Brain microvascular endothelial cell (primary cell): ENCODE data around the gene LELP1.

Experiments
- DNase-seq: peaks from one replicate; pipeline ENCODE4 v3.0.0-alpha.2; 2020
- H3K27ac ChIP-seq: fragments of 250-450 bp; sonication (Bioruptor Pico); 2 replicates; pipeline ENCODE4 v1.5.1; 2020; ENCODE audit warnings: mild to moderate bottlenecking, moderate library complexity
- H3K27me3 ChIP-seq: fragments of 250-450 bp; sonication (Bioruptor Pico); replicated peaks from 2 replicates; pipeline ENCODE4 v1.5.1; 2020; ENCODE audit warnings: mild to moderate bottlenecking
- H3K36me3 ChIP-seq: fragments of 250-450 bp; sonication (Bioruptor Pico); replicated peaks from 2 replicates; pipeline ENCODE4 v1.5.1; 2020; ENCODE audit warnings: mild to moderate bottlenecking
- H3K4me3 ChIP-seq: 2 replicates; pipeline ENCODE4 v1.5.1; 2011; ENCODE audit warnings: low read depth, mild to moderate bottlenecking, control low read depth, low read length, moderate library complexity
- in situ Hi-C: cut with HindIII; loops from 2 replicates; pipeline ENCODE4 v1.10.0; 2017; ENCODE audit warnings: low sequenced_read_pairs, low pct_ligation_motif_present
- TF ChIP-seq, protein P1 (sequence below): IDR thresholded peaks from 2 replicates; pipeline ENCODE4 v1.5.1; 2011; ENCODE audit warnings: low read depth, mild to moderate bottlenecking, moderate library complexity, low read length, control low read depth, inconsistent platforms; ENCODE audit errors: missing control alignments

LELP1 gene

DNA sequence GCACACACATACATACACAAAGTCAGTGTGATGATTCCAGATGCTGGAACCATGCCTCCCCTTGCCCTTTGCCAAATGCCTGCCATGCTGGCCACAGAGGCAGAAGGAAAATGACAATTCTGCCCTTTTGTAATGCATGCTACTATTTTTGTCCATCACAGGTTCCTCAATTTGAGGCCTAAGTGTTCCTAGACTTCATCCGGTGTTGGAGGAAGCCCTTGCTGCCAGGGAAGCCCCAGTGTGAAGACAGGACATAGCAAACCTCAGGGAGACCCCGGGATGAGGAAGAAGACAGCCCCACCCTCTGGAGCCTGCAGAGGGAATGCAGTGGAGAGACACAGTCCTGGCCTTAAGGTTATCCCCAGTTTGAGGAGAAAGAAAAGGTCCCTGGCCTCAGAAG, 28.6 kb downstream of the LELP1 start:
- H3K27me3 ChIP-seq, result no peaks in the 10 kb centered on the region
- H3K36me3 ChIP-seq, result no peaks in the 10 kb centered on the region
- DNase-seq, result no peak
- no peak overlapping the region for H3K27ac ChIP-seq
- in situ Hi-C loops, result no loop called here
- no peak overlapping the region for H3K4me3 ChIP-seq
- TF ChIP-seq, protein P1, sequence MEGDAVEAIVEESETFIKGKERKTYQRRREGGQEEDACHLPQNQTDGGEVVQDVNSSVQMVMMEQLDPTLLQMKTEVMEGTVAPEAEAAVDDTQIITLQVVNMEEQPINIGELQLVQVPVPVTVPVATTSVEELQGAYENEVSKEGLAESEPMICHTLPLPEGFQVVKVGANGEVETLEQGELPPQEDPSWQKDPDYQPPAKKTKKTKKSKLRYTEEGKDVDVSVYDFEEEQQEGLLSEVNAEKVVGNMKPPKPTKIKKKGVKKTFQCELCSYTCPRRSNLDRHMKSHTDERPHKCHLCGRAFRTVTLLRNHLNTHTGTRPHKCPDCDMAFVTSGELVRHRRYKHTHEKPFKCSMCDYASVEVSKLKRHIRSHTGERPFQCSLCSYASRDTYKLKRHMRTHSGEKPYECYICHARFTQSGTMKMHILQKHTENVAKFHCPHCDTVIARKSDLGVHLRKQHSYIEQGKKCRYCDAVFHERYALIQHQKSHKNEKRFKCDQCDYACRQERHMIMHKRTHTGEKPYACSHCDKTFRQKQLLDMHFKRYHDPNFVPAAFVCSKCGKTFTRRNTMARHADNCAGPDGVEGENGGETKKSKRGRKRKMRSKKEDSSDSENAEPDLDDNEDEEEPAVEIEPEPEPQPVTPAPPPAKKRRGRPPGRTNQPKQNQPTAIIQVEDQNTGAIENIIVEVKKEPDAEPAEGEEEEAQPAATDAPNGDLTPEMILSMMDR, result no peak

DNA sequence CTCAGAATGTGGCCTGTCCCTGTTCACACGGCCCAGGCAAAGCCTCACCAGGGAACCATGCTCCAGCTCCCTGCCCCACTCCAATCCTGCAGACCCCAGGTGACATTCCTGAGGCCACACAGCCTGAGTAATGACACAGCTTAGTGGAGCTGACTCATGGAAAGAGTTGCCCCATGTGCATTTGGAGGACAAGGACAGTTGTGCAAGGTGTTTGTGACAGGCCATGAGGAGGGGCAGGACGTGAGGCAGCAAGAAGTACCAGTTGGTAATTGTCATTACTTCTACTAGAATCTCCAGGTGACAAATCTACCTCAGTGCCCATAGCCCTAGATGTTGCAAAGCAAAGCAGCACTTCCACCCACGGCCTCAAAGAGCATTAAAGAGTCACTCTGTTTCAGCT, 29.3 kb downstream of the LELP1 start:
- in situ Hi-C loops, result no loop called here
- TF ChIP-seq, protein P1, result no peak
- H3K4me3 ChIP-seq, result no peak overlapping the region
- DNase-seq, result no peak
- H3K27me3 ChIP-seq, result no peaks in the 10 kb centered on the region
- no peak overlapping the region for H3K27ac ChIP-seq
- H3K36me3 ChIP-seq, result no peaks in the 10 kb centered on the region

DNA sequence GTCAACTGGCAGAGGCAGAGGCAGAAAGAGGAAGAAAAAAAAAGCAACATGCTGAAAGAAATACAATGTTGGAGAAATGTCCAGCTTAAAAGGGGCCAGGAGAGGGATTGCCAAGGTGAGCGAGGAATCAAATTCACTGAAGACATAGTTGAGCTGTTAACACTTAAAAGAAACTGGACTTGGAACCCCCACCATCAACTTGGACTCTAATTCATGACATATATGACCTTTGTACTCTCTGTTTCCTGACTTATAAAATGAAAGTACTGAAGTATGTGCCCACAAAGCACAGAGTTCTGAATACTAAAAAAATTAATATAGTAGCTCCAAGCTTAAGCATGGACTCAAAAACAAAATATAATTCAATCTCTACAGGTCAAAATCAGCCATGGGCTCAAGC, 30.2 kb downstream of the LELP1 start:
- Histone ChIP-seq H3K27ac (no peak overlapping the region), H3K4me3 (no peak overlapping the region), H3K27me3 (no peaks in the 10 kb centered on the region), H3K36me3 (no peaks in the 10 kb centered on the region)
- in situ Hi-C loops, result no loop called here
- TF ChIP-seq, protein P1, result no peak
- no peak for DNase-seq

DNA sequence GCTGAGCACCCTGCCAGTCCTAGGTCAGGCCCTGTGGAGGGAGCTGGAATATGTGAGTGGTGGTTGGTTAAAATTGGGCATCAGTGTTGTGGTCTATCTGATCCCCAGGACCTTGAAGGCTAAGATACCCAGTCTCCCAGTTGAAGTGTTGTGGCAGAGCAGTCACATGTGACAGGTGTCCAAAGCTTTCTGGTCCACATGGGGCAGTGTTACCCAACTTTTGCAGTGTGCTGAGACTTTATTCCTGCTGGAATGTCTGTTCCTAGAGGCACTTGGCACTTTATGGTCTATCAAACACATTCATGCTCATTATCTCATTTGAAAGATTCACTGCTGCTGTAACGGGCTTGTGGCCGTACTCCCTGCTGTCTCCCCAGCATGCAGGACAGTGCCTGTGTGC, 35.3 kb downstream of the LELP1 start:
- Histone ChIP-seq H3K36me3 (no peaks in the 10 kb centered on the region), H3K27me3 (no peaks in the 10 kb centered on the region), H3K27ac (no peak overlapping the region), H3K4me3 (no peak overlapping the region)
- no peak for DNase-seq
- TF ChIP-seq, protein P1, result no peak
- in situ Hi-C loops, result no loop called here

DNA sequence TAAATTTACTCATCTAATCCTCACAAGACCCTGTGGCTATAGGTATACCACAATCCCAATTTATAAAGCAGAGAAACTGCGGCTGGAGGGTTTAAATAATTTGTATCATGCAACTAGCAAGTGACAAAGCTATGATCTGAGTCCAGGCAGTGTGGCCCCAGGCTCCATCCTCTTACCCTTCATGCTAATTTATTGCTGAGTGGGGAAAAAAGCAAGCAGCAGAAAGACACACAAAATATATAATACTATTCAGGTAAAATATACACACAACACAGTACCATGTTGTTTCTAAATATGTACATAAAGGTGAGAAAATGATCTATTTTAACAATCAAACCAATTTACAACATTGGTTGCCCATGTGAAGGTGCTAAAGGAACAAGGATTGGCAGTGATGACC, 38.9 kb downstream of the LELP1 start:
- no peaks in the 10 kb centered on the region for H3K27me3 ChIP-seq
- H3K36me3 ChIP-seq, result no peaks in the 10 kb centered on the region
- TF ChIP-seq, protein P1, result no peak
- no peak overlapping the region for H3K27ac ChIP-seq
- in situ Hi-C loops, result no loop called here
- no peak for DNase-seq
- no peak overlapping the region for H3K4me3 ChIP-seq

DNA sequence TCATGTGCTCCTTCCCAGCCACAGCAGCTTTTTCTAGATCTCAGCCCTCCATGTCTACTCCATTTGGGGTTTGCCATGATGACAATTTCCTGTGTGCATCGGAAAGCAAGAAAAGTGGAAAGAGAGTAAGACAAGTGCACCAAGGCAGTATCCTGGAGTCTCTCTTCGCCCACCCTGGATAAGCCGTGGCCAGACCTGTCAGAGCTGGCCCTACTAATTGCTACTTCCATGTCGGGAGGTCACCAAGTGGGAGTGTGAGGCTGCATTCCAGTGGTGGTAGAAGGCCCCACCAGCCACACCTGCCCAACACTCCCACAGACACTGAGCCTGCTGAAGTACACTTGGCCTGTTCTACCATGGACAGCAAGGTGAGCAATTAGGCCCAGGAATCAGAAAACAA, 42.2 kb downstream of the LELP1 start:
- Histone ChIP-seq H3K4me3 (no peak overlapping the region), H3K27ac (no peak overlapping the region), H3K36me3 (no peaks in the 10 kb centered on the region), H3K27me3 (no peaks in the 10 kb centered on the region)
- no peak for DNase-seq
- TF ChIP-seq, protein P1, result no peak
- in situ Hi-C loops, result no loop called here
